Hepatocyte (in vitro differentiated cells): ENCODE results near the gene SYNDIG1. TPM values are rescaled to one million over a fixed set of nuclear protein-coding genes. Genes with fewer than 3 reads are reported as not detected.

Source experiments
- DNase-seq: peaks from one replicate; pipeline ENCODE4 v3.0.0-alpha.2; 2016; ENCODE audit warnings: low spot score
- H2AFZ ChIP-seq: fragments of 200-600 bp; sonication (generic); 2 replicates; pipeline ENCODE4 v1.6.0; 2016; ENCODE audit warnings: antibody characterized with exemption, mild to moderate bottlenecking
- H3K27ac ChIP-seq: fragments of 200-600 bp; sonication (generic); 2 replicates; pipeline ENCODE4 v1.5.1; 2016; ENCODE audit warnings: mild to moderate bottlenecking
- H3K27me3 ChIP-seq: fragments of 200-600 bp; sonication (generic); 2 replicates; pipeline ENCODE4 v1.6.1; 2016
- H3K36me3 ChIP-seq: fragments of 200-600 bp; sonication (generic); replicated peaks from 2 replicates; pipeline ENCODE4 v1.5.1; 2016; ENCODE audit warnings: low read depth; ENCODE audit not compliant: insufficient read depth
- H3K4me1 ChIP-seq: fragments of 200-600 bp; sonication (generic); 2 replicates; pipeline ENCODE4 v1.5.1; 2016; ENCODE audit warnings: mild to moderate bottlenecking, moderate library complexity; ENCODE audit not compliant: insufficient read depth
- H3K4me2 ChIP-seq: fragments of 200-600 bp; sonication (generic); 2 replicates; pipeline ENCODE4 v1.6.0; 2016
- H3K4me3 ChIP-seq: fragments of 200-600 bp; sonication (generic); 2 replicates; pipeline ENCODE4 v1.5.1; 2016; ENCODE audit warnings: mild to moderate bottlenecking
- H3K79me2 ChIP-seq: fragments of 200-600 bp; sonication (generic); 2 replicates; pipeline ENCODE4 v1.6.0; 2017; ENCODE audit warnings: mild to moderate bottlenecking
- H3K9me2 ChIP-seq: fragments of 200-600 bp; sonication (generic); replicated peaks from 2 replicates; pipeline ENCODE4 v1.6.0; 2017; ENCODE audit warnings: mild to moderate bottlenecking; ENCODE audit not compliant: insufficient read depth
- H3K9me3 ChIP-seq: fragments of 200-600 bp; sonication (generic); 2 replicates; pipeline ENCODE4 v1.5.1; 2016; ENCODE audit warnings: low read depth, mild to moderate bottlenecking
- H4K20me1 ChIP-seq: fragments of 200-600 bp; sonication (generic); 2 replicates; pipeline ENCODE4 v1.6.0; 2016; ENCODE audit warnings: mild to moderate bottlenecking; ENCODE audit not compliant: insufficient read depth, poor library complexity, severe bottlenecking
- EZH2 ChIP-seq: fragments of 200-600 bp; sonication (generic); IDR thresholded peaks from 2 replicates; pipeline ENCODE4 v1.6.1; 2016; ENCODE audit warnings: antibody characterized with exemption, mild to moderate bottlenecking, borderline replicate concordance
- EZH2phosphoT487 ChIP-seq: fragments of 200-600 bp; sonication (generic); IDR thresholded peaks from one replicate; pipeline ENCODE4 v1.6.1; 2018; ENCODE audit warnings: antibody characterized with exemption, mild to moderate bottlenecking, low read depth, moderate library complexity; ENCODE audit not compliant: unreplicated experiment, severe bottlenecking
- WGBS: methylation state at CpG from one replicate; pipeline ENCODE4 v1.1.6; 2016; ENCODE audit warnings: low lambda C conversion rate; ENCODE audit errors: missing lambda C conversion rate; 5-methylcytosine and 5-hydroxymethylcytosine counted together
- polyA plus RNA-seq: library from polyadenylated mRNA; unstranded; fragments of >200 nt; fragmentation: Nextera tagmentation; extraction: Ambion mirVana; gene quantifications from 2 replicates; pipeline ENCODE4 v1.2.1, GENCODE V29; 2016
- total RNA-seq: library from RNA; depleted of rRNA; stranded (reverse); fragments of >200 nt; gene quantifications from 2 replicates; pipeline ENCODE4 v1.2.3, GENCODE V29; 2014
- TF ChIP-seq, protein P1 (sequence below): fragments of 200-600 bp; sonication (generic); IDR thresholded peaks from 2 replicates; pipeline ENCODE4 v1.5.1; 2016; ENCODE audit warnings: antibody characterized with exemption, mild to moderate bottlenecking; ENCODE audit not compliant: poor library complexity

Gene SYNDIG1
- total and polyA plus RNA-seq, 2 experiments from 2014 or later = 1.5 to 2.3 TPM

DNA sequence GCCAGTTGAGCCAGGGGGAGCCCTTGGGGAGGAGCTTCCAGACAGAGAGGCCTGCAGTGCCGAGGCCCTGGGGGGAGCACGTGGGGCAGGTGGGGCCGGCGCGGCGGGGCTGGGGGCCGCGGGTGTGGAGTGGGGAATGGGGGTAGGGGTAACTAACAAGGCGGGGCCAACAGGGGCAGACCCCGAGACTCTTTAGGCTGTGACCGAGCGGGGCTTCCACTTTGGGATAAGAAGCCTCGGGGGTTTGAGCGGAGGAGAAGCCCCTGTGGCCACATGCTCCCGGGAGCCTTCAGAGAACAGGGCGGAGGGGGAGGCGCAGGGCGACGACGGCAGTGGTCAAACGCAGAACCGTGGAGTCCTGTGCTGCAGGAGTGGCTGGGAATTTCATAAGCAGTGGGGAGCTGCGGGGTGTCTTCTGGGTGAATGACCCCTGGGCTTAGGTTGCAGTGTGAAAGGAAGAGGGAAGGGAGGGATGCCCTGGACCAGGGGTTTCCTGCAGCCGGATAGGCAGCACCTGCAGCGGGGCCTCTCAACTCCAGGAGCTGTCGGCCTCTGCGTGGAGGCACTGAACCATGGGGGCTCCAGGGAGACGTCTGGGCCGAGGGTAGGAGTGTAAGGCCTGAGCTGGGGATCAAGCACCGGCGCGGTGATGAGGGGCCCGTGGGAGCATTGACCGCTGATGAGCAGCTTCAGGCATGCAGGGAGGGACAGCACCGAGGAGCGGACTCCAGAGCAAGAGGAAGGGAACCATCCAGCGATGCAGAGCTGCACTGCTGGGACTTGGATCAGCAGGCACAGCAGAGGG is 121.0 kb downstream of the SYNDIG1 start:
- no peaks in the 10 kb centered on the region for H3K36me3 ChIP-seq
- no peaks in the 10 kb centered on the region for H3K4me1 ChIP-seq
- no peak overlapping the region for H3K27ac ChIP-seq
- no peaks in the 10 kb centered on the region for H4K20me1 ChIP-seq
- no peaks in the 10 kb centered on the region for H3K9me3 ChIP-seq
- no peak overlapping the region for H3K4me3 ChIP-seq
- H3K9me2 ChIP-seq = no peaks in the 10 kb centered on the region
- H3K27me3 ChIP-seq = no peaks in the 10 kb centered on the region
- DNase-seq = no peak
- TF ChIP-seq, protein P1, sequence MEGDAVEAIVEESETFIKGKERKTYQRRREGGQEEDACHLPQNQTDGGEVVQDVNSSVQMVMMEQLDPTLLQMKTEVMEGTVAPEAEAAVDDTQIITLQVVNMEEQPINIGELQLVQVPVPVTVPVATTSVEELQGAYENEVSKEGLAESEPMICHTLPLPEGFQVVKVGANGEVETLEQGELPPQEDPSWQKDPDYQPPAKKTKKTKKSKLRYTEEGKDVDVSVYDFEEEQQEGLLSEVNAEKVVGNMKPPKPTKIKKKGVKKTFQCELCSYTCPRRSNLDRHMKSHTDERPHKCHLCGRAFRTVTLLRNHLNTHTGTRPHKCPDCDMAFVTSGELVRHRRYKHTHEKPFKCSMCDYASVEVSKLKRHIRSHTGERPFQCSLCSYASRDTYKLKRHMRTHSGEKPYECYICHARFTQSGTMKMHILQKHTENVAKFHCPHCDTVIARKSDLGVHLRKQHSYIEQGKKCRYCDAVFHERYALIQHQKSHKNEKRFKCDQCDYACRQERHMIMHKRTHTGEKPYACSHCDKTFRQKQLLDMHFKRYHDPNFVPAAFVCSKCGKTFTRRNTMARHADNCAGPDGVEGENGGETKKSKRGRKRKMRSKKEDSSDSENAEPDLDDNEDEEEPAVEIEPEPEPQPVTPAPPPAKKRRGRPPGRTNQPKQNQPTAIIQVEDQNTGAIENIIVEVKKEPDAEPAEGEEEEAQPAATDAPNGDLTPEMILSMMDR = no peak
- TF ChIP-seq EZH2 = no peak
- no peak for TF ChIP-seq EZH2phosphoT487
- no peaks in the 10 kb centered on the region for H3K79me2 ChIP-seq
- H3K4me2 ChIP-seq = no peak overlapping the region
- no peak overlapping the region for H2AFZ ChIP-seq
- 89% methylated on average over 29 of the region's 37 CpGs for WGBS

- Histone ChIP-seq H3K27ac (no peak overlapping the region), H3K4me1 (no peaks in the 10 kb centered on the region), H3K4me3 (no peak overlapping the region), H3K9me3 (no peaks in the 10 kb centered on the region), H3K79me2 (no peaks in the 10 kb centered on the region), H3K9me2 (no peaks in the 10 kb centered on the region), H4K20me1 (no peaks in the 10 kb centered on the region), H2AFZ (no peak overlapping the region), H3K4me2 (no peak overlapping the region), H3K36me3 (no peaks in the 10 kb centered on the region), H3K27me3 (no peaks in the 10 kb centered on the region)
- no peak for DNase-seq
- TF ChIP-seq EZH2phosphoT487 = no peak
- TF ChIP-seq EZH2 = no peak
- TF ChIP-seq, protein P1 = no peak
- WGBS = 83% methylated on average over 5 of the region's 5 CpGs
Measured at GRCh38 chr20:24597051-24597450, 127.6 kb downstream of the SYNDIG1 start.

DNA sequence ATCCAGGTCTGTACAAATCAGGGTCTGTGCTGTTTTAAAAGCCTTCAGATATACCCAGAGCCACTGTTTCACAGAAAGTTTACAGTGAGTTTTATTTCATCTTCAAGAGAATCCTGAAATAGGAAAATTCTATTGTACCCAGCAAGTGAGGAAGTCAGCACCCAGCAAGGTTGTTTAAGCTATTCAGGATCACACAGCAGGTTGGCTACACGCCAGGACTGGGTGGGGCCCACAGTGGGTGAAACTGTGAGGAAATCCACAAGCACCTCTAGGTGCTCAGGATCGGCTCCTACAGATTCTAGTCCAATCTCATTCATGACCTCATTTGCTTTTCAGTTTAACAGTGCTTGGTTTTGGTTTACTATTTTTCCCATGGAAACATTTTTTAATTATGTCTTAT is 128.9 kb downstream of the SYNDIG1 start:
- Histone ChIP-seq H3K27me3 (no peaks in the 10 kb centered on the region), H3K4me2 (no peak overlapping the region), H3K27ac (no peak overlapping the region), H3K9me3 (no peaks in the 10 kb centered on the region), H3K4me1 (no peaks in the 10 kb centered on the region), H2AFZ (no peak overlapping the region), H4K20me1 (no peaks in the 10 kb centered on the region), H3K36me3 (no peaks in the 10 kb centered on the region), H3K9me2 (no peaks in the 10 kb centered on the region), H3K79me2 (no peaks in the 10 kb centered on the region), H3K4me3 (no peak overlapping the region)
- DNase-seq = no peak
- WGBS = 88% methylated on average over 2 of the region's 2 CpGs
- no peak for TF ChIP-seq EZH2phosphoT487
- TF ChIP-seq, protein P1 = no peak
- no peak for TF ChIP-seq EZH2

- no peaks in the 10 kb centered on the region for H3K79me2 ChIP-seq
Measured at GRCh38 chr20:24598996-24599395, 129.6 kb downstream of the SYNDIG1 start.

More at GRCh38 chr20:24598996-24599395, 129.6 kb downstream of the SYNDIG1 start:
- Histone ChIP-seq H3K4me2 (no peak overlapping the region), H2AFZ (no peak overlapping the region), H3K27me3 (no peaks in the 10 kb centered on the region), H3K36me3 (no peaks in the 10 kb centered on the region), H3K4me3 (no peak overlapping the region), H3K27ac (no peak overlapping the region), H3K9me3 (no peaks in the 10 kb centered on the region), H4K20me1 (no peaks in the 10 kb centered on the region), H3K4me1 (no peaks in the 10 kb centered on the region), H3K9me2 (no peaks in the 10 kb centered on the region)
- DNase-seq = no peak
- TF ChIP-seq EZH2phosphoT487 (no peak), EZH2 (no peak)
- TF ChIP-seq, protein P1 = no peak
